ENCODE data around the gene LGALS9. TPM values are rescaled to one million over a fixed set of nuclear protein-coding genes. Genes with fewer than 3 reads are reported as not detected.

LGALS9 gene
- total RNA-seq, 4 donors from 2014 or later, result 121 to 214 (median 144) TPM

- Histone ChIP-seq H3K4me3 (no peak overlapping the region), H3K27me3 (no peaks in the 10 kb centered on the region), H3K27ac (no peak overlapping the region), H3K36me3 (peaks cover 0 to 31% (median 0%) of the 10 kb centered on the region in 3 donors), H3K9me3 (no peaks in the 10 kb centered on the region), H3K4me1 (no peaks in the 10 kb centered on the region)
- TF ChIP-seq POLR2A (IDR thresholded peaks at IDR 0.05), result no peak
- TF ChIP-seq CTCF (IDR thresholded peaks at IDR 0.05), result no peak
- no peak for DNase-seq
Measured at GRCh38 chr17:27596096-27596495, 34.9 kb upstream of the LGALS9 start.

- no peaks in the 10 kb centered on the region for H3K27me3 ChIP-seq
- no peak overlapping the region for H3K4me3 ChIP-seq
- H3K36me3 ChIP-seq, result peaks cover 0 to 30% (median 0%) of the 10 kb centered on the region in 3 donors
- DNase-seq, result no peak
- no peaks in the 10 kb centered on the region for H3K4me1 ChIP-seq
- H3K9me3 ChIP-seq, result no peaks in the 10 kb centered on the region
- TF ChIP-seq CTCF (IDR thresholded peaks at IDR 0.05), result no peak
- no peak for TF ChIP-seq POLR2A (IDR thresholded peaks at IDR 0.05)
- no peak overlapping the region for H3K27ac ChIP-seq
Measured at GRCh38 chr17:27596566-27597187, 34.3 kb upstream of the LGALS9 start.

- TF ChIP-seq CTCF (IDR thresholded peaks at IDR 0.05), result no peak
- no peak for TF ChIP-seq POLR2A (IDR thresholded peaks at IDR 0.05)
- Histone ChIP-seq H3K4me3 (no peak overlapping the region), H3K4me1 (no peaks in the 10 kb centered on the region), H3K27ac (no peak overlapping the region), H3K36me3 (peaks cover 0 to 25% (median 0%) of the 10 kb centered on the region in 3 donors), H3K27me3 (no peaks in the 10 kb centered on the region), H3K9me3 (no peaks in the 10 kb centered on the region)
- no peak for DNase-seq
Measured at GRCh38 chr17:27597188-27597580, 33.8 kb upstream of the LGALS9 start.

- no peak for DNase-seq
- Histone ChIP-seq H3K4me3 (no peak overlapping the region), H3K9me3 (no peaks in the 10 kb centered on the region), H3K36me3 (peaks cover 0 to 18% (median 0%) of the 10 kb centered on the region in 3 donors), H3K4me1 (no peaks in the 10 kb centered on the region), H3K27ac (no peak overlapping the region), H3K27me3 (no peaks in the 10 kb centered on the region)
- TF ChIP-seq CTCF (IDR thresholded peaks at IDR 0.05) (no peak), POLR2A (IDR thresholded peaks at IDR 0.05) (no peak)
Measured at GRCh38 chr17:27597783-27598320, 33.1 kb upstream of the LGALS9 start.

GRCh38 chr17:27598337-27599050, 32.5 kb upstream of the LGALS9 start:
- DNase-seq, result no peak
- Histone ChIP-seq H3K27me3 (no peaks in the 10 kb centered on the region), H3K4me1 (no peaks in the 10 kb centered on the region), H3K9me3 (no peaks in the 10 kb centered on the region), H3K4me3 (no peak overlapping the region), H3K27ac (no peak overlapping the region), H3K36me3 (peaks cover 0 to 12% (median 0%) of the 10 kb centered on the region in 3 donors)
- TF ChIP-seq CTCF (IDR thresholded peaks at IDR 0.05) (no peak), POLR2A (IDR thresholded peaks at IDR 0.05) (no peak)

Measured in Peyer's patch (tissue), 4 donors.